G401 (cell line): ENCODE results near the gene CRACR2A. TPM values are rescaled to one million over a fixed set of nuclear protein-coding genes. Genes with fewer than 3 reads are reported as not detected.

Experiments used
- DNase-seq: peaks from one replicate; pipeline ENCODE4 v3.0.0-alpha.2; 2015; ENCODE audit warnings: low spot score
- in situ Hi-C: cut with HindIII; loops from 2 replicates; pipeline ENCODE4 v1.10.0; 2016; ENCODE audit warnings: low sequenced_read_pairs, mixed read lengths
- total RNA-seq: library from RNA; depleted of rRNA; stranded (reverse); fragments of >200 nt; shearing (Covaris generic); gene quantifications from 2 replicates; pipeline ENCODE4 v1.2.3, GENCODE V29; 2014; rRNA removed

CRACR2A gene
- total RNA-seq, 1 experiment from 2014 or later = not detected

- in situ Hi-C loops = no loop called here
- no peak for DNase-seq
Measured at GRCh38 chr12:3587402-3588013, 165.4 kb downstream of the CRACR2A start.

- in situ Hi-C loops = no loop called here
- no peak for DNase-seq
Measured at GRCh38 chr12:3583656-3584334, 169.1 kb downstream of the CRACR2A start.

GRCh38 chr12:3580094-3580749, 172.7 kb downstream of the CRACR2A start:
- no peak for DNase-seq
- in situ Hi-C loops = no loop called here

GRCh38 chr12:3579446-3580093, 173.3 kb downstream of the CRACR2A start:
- DNase-seq = no peak
- in situ Hi-C loops = no loop called here

- in situ Hi-C loops = no loop called here
- DNase-seq = no peak
Measured at GRCh38 chr12:3578557-3578956, 174.4 kb downstream of the CRACR2A start.

- in situ Hi-C loops = no loop called here
Measured at GRCh38 chr12:3576891-3577290, 176.0 kb downstream of the CRACR2A start.

GRCh38 chr12:3574986-3575385, 177.9 kb downstream of the CRACR2A start:
- in situ Hi-C loops = no loop called here
- DNase-seq = no peak

More at GRCh38 chr12:3576891-3577290, 176.0 kb downstream of the CRACR2A start:
- no peak for DNase-seq

GRCh38 chr12:3572560-3572959, 180.3 kb downstream of the CRACR2A start:
- in situ Hi-C loops = no loop called here
- DNase-seq = peak; percentile 21

- in situ Hi-C loops = no loop called here
- no peak for DNase-seq
Measured at GRCh38 chr12:3571724-3572123, 181.2 kb downstream of the CRACR2A start.

- in situ Hi-C loops = no loop called here
- DNase-seq = no peak
Measured at GRCh38 chr12:3571323-3571722, 181.6 kb downstream of the CRACR2A start.

GRCh38 chr12:3568695-3569094, 184.2 kb downstream of the CRACR2A start:
- in situ Hi-C loops = no loop called here
- DNase-seq = no peak

- in situ Hi-C loops = no loop called here
- DNase-seq = no peak
Measured at GRCh38 chr12:3565985-3566384, 186.9 kb downstream of the CRACR2A start.

Other genes starting within 250 kb of the CRACR2A start
- gene PARP11, start 120.3 kb upstream of the CRACR2A start, total RNA-seq = 3.4 and 7.4 TPM in 2 replicates